Prostate gland (tissue), 2 donors: Measurements from ENCODE around the gene CCL18.

Experiments used
- POLR2A ChIP-seq: fragments of 450-650 bp; IDR thresholded peaks from one replicate; pipeline ENCODE4 v1.6.1; 2016; ENCODE audit warnings: antibody characterized with exemption, mild to moderate bottlenecking
- TF ChIP-seq, protein P1 (sequence below), 4 experiments: fragments of 200-600 bp in 2 of 4; fragments of 450-650 bp in 2 of 4; sonication (generic) in 2 of 4; IDR thresholded peaks; 1 replicate in 3 of 4; 2 replicates in 1 of 4; pipeline ENCODE4 v1.5.1; 2016 to 2019; ENCODE audit warnings: antibody characterized with exemption in 4 of 4, mild to moderate bottlenecking in 2 of 4, moderate library complexity in 2 of 4

DNA sequence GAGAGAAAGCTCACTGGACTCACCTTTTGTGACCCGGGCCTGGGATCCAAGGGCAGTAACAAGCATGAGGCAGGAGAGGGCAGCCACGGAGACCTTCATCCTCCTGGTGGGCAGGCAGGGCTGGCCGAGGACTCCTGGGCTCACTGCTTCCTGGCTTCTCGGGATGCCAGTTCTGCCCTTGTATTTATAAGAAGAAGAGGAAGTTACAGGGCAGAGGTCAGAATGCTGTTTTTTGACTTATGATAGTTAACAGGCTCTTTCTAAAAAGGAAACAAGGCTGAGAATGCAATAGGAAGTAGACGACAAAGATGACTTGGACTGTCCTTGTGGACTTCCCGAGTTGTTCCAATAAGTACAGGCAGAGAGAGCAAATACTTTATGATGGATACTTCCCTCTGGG, 46.3 kb upstream of the CCL18 start, which contains the start of gene CCL23:
- TF ChIP-seq, protein P1, sequence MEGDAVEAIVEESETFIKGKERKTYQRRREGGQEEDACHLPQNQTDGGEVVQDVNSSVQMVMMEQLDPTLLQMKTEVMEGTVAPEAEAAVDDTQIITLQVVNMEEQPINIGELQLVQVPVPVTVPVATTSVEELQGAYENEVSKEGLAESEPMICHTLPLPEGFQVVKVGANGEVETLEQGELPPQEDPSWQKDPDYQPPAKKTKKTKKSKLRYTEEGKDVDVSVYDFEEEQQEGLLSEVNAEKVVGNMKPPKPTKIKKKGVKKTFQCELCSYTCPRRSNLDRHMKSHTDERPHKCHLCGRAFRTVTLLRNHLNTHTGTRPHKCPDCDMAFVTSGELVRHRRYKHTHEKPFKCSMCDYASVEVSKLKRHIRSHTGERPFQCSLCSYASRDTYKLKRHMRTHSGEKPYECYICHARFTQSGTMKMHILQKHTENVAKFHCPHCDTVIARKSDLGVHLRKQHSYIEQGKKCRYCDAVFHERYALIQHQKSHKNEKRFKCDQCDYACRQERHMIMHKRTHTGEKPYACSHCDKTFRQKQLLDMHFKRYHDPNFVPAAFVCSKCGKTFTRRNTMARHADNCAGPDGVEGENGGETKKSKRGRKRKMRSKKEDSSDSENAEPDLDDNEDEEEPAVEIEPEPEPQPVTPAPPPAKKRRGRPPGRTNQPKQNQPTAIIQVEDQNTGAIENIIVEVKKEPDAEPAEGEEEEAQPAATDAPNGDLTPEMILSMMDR (IDR thresholded peaks at IDR 0.05) = no peak
- TF ChIP-seq POLR2A = no peak
